K562 (cell line): ENCODE results near the gene PAFAH1B2. TPM values are rescaled to one million over a fixed set of nuclear protein-coding genes. Genes with fewer than 3 reads are reported as not detected.
A peak's percentile ranks its signal among the peaks of the same experiment; 100 is the strongest.

Source experiments
- HDGF ChIP-seq: fragments of 450-650 bp; IDR thresholded peaks from 2 replicates; pipeline ENCODE4 v1.6.1; 2016
- RB1 ChIP-seq: fragments of 450-650 bp; IDR thresholded peaks from 2 replicates; pipeline ENCODE4 v1.6.1; 2017; ENCODE audit warnings: low read depth, mild to moderate bottlenecking
- SIN3A ChIP-seq, 2 experiments: fragments of 150-350 bp in 1 of 2; IDR thresholded peaks; 2 replicates each; pipeline ENCODE4 v1.6.1; 2011 to 2016; ENCODE audit warnings: borderline replicate concordance in 2 of 2, low read depth in 2 of 2, low read length in 2 of 2, mild to moderate bottlenecking in 2 of 2, moderate library complexity in 2 of 2; ENCODE audit not compliant: control insufficient read depth in 1 of 2
- XRCC5 ChIP-seq: fragments of 200-400 bp; formaldehyde crosslinking; IDR thresholded peaks from 2 replicates; pipeline ENCODE4 v1.6.1; 2017; ENCODE audit warnings: low read depth, mild to moderate bottlenecking, low read length
- polyA plus RNA-seq, 8 experiments: library from polyadenylated mRNA; depleted of rRNA in 4 of 8; stranded (reverse) in 5 of 8; unstranded in 3 of 8; fragments of >200 nt; fragmentation: Nextera tagmentation in 2 of 8; fragmentation: Illumina TruSeq in 1 of 8; extraction: Ambion mirVana in 2 of 8; extraction: Trizol in 1 of 8; gene quantifications; 2 replicates each; pipeline versions ENCODE4 v1.2.1 to v1.2.3, GENCODE V29; 2011 to 2014; ENCODE audit warnings: inconsistent platforms in 1 of 8, missing spikeins in 1 of 8
- total RNA-seq, 7 experiments: library from RNA; depleted of rRNA in 6 of 7; stranded (reverse); fragments of >200 nt in 6 of 7; fragmentation: Illumina TruSeq in 2 of 7; extraction: Trizol in 2 of 7; gene quantifications; 2 replicates each; pipeline versions ENCODE4 v1.2.1 to v1.2.3, GENCODE V29; 2011 to 2021; ENCODE audit warnings: low replicate concordance in 1 of 7
- TF ChIP-seq, protein P1 (sequence below): fragments of 250-450 bp; sonication (Bioruptor Pico); IDR thresholded peaks from 2 replicates; pipeline ENCODE4 v1.4.0; 2020; ENCODE audit warnings: mild to moderate bottlenecking, moderate library complexity
- TF ChIP-seq, protein P2 (sequence below), 2 experiments: fragments of 450-650 bp in 1 of 2; sonication (generic) in 1 of 2; formaldehyde crosslinking; conservative IDR thresholded peaks; 2 replicates each; pipeline versions ENCODE4 v1.4.0 to v1.8.1; 2020 to 2022; ENCODE audit warnings: mild to moderate bottlenecking in 1 of 2, missing genetic modification reagents in 1 of 2
- TF ChIP-seq, protein P3 (sequence below), 2 experiments: IDR thresholded peaks; 2 replicates each; pipeline ENCODE4 v1.6.1; 2011; ENCODE audit warnings: borderline replicate concordance in 1 of 2, control low read depth in 1 of 2, low read depth in 1 of 2, low read length in 1 of 2, mild to moderate bottlenecking in 1 of 2, mixed read lengths in 1 of 2, moderate library complexity in 1 of 2; ENCODE audit not compliant: insufficient read depth in 1 of 2, insufficient read length in 1 of 2, poor library complexity in 1 of 2, severe bottlenecking in 1 of 2; ENCODE audit errors: extremely low read depth in 1 of 2
- TF ChIP-seq, protein P4 (sequence below): sonication (generic); formaldehyde crosslinking; IDR thresholded peaks from 2 replicates; pipeline ENCODE4 v1.9.0; 2022; ENCODE audit warnings: mild to moderate bottlenecking, missing genetic modification reagents
- TF ChIP-seq, protein P5 (sequence below): sonication (generic); formaldehyde crosslinking; IDR thresholded peaks from 2 replicates; pipeline ENCODE4 v1.5.0; 2020; ENCODE audit warnings: missing genetic modification reagents

PAFAH1B2 gene
- total and polyA plus RNA-seq, 9 of the 15 experiments (the other 6 are each of a cell fraction or from before 2014, with no cell fraction given), result 27.8 to 94.7 (median 64.9) TPM

DNA sequence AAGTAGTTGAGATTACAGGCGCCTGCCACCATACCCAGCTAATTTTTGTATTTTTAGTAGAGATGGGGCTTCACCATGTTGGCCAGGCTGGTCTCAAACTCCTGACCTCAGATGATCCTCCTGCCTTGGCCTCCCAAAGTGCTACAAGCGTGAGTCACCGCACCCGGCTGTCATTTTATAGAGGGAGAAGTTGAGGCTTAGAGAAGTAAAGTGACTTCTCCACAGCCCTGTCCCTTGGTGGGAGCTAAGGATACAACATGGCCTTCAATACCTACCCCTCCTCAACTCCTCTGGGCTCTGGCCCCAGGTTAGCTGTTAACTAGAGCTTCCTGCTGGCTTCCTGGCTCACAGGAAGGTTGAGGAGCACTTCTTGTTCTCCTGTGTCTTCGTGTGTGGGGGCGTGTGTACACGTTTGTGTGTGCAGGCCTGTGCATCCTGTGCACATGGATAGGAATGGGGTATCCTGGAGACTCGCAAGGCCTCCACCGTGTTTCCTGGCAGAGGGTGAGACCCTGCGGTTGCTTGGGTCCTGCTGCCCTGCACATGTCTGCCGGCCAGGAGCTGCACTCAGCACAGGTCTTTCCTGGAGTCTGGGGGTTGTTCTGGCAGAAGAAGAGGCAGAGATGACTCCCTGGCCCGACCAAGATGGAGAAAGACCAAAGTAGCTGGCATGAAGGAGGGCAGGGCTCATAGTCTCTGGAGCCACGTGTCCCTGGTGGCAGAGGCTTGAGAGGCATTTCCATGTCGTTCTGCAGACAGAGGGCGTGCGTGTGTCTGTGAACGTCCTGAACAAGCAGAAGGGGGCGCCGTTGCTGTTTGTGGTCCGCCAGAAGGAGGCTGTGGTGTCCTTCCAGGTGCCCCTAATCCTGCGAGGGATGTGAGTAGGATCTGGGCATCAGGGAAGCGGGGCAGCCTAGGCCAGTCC, 36.8 kb downstream of the PAFAH1B2 start (continued):
- TF ChIP-seq SIN3A (IDR thresholded peaks at IDR 0.05; ENCODE audit: borderline replicate concordance in 2 of 2, control insufficient read depth in 1 of 2, low read depth in 2 of 2, low read length in 2 of 2) (0 out of 4 replicates have a peak, but pooled peaks of 1 of the 2 experiments have one; percentile 20), XRCC5 (peak; percentile 83), RB1 (peak; percentile 60), HDGF (peak; percentile 86; the same call in 1 of the 2 replicates)
- TF ChIP-seq, protein P1, sequence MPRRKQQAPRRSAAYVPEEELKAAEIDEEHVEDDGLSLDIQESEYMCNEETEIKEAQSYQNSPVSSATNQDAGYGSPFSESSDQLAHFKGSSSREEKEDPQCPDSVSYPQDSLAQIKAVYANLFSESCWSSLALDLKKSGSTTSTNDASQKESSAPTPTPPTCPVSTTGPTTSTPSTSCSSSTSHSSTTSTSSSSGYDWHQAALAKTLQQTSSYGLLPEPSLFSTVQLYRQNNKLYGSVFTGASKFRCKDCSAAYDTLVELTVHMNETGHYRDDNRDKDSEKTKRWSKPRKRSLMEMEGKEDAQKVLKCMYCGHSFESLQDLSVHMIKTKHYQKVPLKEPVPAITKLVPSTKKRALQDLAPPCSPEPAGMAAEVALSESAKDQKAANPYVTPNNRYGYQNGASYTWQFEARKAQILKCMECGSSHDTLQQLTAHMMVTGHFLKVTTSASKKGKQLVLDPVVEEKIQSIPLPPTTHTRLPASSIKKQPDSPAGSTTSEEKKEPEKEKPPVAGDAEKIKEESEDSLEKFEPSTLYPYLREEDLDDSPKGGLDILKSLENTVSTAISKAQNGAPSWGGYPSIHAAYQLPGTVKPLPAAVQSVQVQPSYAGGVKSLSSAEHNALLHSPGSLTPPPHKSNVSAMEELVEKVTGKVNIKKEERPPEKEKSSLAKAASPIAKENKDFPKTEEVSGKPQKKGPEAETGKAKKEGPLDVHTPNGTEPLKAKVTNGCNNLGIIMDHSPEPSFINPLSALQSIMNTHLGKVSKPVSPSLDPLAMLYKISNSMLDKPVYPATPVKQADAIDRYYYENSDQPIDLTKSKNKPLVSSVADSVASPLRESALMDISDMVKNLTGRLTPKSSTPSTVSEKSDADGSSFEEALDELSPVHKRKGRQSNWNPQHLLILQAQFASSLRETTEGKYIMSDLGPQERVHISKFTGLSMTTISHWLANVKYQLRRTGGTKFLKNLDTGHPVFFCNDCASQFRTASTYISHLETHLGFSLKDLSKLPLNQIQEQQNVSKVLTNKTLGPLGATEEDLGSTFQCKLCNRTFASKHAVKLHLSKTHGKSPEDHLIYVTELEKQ (CRISPR knock-in tag), result no peak
- TF ChIP-seq, protein P2, sequence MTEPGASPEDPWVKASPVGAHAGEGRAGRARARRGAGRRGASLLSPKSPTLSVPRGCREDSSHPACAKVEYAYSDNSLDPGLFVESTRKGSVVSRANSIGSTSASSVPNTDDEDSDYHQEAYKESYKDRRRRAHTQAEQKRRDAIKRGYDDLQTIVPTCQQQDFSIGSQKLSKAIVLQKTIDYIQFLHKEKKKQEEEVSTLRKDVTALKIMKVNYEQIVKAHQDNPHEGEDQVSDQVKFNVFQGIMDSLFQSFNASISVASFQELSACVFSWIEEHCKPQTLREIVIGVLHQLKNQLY (CRISPR knock-in tag; conservative IDR thresholded peaks at IDR 0.05), result no peak
- TF ChIP-seq, protein P3, sequence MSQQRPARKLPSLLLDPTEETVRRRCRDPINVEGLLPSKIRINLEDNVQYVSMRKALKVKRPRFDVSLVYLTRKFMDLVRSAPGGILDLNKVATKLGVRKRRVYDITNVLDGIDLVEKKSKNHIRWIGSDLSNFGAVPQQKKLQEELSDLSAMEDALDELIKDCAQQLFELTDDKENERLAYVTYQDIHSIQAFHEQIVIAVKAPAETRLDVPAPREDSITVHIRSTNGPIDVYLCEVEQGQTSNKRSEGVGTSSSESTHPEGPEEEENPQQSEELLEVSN (IDR thresholded peaks at IDR 0.05; ENCODE audit: borderline replicate concordance in 1 of 2, extremely low read depth in 1 of 2, insufficient read depth in 1 of 2, insufficient read length in 1 of 2, low read depth in 1 of 2, low read length in 1 of 2, poor library complexity in 1 of 2, severe bottlenecking in 1 of 2), result peak; percentile 71 to 76
- TF ChIP-seq, protein P4, sequence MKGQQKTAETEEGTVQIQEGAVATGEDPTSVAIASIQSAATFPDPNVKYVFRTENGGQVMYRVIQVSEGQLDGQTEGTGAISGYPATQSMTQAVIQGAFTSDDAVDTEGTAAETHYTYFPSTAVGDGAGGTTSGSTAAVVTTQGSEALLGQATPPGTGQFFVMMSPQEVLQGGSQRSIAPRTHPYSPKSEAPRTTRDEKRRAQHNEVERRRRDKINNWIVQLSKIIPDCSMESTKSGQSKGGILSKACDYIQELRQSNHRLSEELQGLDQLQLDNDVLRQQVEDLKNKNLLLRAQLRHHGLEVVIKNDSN, result peak; percentile 88
- TF ChIP-seq, protein P5, sequence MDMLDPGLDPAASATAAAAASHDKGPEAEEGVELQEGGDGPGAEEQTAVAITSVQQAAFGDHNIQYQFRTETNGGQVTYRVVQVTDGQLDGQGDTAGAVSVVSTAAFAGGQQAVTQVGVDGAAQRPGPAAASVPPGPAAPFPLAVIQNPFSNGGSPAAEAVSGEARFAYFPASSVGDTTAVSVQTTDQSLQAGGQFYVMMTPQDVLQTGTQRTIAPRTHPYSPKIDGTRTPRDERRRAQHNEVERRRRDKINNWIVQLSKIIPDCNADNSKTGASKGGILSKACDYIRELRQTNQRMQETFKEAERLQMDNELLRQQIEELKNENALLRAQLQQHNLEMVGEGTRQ (CRISPR knock-in tag), result peak; percentile 52; the same call in 1 of the 2 replicates
